GM18907 (cell line): ENCODE results near the gene MYEOV.

Experiments
- ATAC-seq: cut with Tn5 transposase; IDR thresholded peaks from one replicate; pipeline ENCODE4 v1.9.1; 2021; ENCODE audit warnings: mild to moderate bottlenecking, moderate library complexity; ENCODE audit not compliant: unreplicated experiment

Gene MYEOV

GRCh38 chr11:69339041-69339733 is 45.2 kb downstream of the MYEOV start:
- no peak for ATAC-seq

- ATAC-seq = no peak
Measured at GRCh38 chr11:69339983-69340565, 46.1 kb downstream of the MYEOV start.

- ATAC-seq = no peak
Measured at GRCh38 chr11:69342588-69343330, 48.8 kb downstream of the MYEOV start.

DNA sequence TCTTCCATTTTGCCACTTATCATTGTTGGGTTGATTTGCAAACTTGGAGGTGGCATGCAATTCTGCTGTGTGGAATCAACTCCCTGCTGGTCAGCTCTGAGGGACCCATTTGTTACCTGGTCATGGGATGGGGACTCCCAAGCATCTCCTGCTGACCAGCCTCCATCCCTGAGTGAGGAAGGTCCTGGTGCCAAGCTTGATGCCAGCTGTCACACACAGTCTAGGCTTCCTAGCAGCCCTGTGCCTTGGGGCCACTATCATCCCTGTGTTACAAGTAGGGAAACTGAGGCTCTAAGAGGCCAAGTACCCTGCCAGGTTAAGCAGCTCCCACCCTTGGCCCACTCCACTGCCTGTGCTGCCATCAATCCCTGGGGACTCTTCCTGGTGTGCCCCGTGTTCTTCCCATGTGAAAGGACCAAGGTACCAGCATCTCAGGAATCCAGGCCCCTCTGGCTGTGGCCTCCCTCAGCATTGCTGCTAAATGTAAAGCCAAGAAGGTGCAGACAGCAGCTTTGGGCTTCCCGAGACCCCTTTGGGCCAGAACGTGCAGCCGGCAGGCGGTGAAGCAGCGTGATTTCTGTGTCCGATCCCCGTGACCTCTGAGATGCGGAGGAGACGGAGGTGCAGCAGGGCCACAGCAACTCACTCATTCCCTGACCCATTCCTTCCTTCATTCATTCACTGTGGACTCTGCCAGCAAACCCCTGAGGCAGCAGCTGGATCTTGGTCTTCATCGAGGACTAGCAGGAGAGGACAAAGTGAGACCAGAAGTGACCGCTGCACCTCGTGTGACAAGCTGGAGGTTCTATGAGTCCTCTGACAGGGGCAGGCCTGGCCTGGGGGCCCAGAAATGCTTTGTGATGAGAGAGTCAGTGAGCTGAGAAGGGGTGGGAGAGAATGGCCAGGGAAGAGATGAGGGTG is 49.7 kb downstream of the MYEOV start:
- no peak for ATAC-seq

DNA sequence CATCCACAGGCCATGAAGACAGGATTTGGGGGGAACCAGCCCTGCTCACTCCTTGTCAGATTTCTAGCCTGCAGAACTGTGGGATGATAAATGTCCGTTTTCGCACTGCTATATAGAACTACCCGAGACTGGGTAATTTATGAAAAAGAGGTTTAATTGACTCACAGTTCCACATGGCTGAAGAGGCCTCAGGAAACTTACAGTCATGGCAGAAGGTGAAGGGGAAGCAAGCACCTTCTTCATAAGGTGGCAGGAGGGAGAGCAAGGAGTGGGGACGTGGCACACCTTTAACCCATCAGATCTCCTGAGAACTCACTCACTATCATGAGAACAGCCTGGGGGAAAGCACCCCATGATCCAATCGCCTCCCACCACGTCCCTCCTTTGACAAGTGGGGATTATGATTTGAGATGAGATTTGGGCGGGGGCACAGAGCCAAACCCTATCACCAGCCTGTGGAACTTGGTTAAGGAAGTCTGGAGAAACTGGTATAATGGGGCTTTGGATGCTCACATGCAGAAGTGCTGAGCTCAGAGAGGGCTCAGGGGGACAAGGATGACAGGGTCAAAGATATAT is 50.7 kb downstream of the MYEOV start:
- ATAC-seq = no peak
